Adrenal gland (tissue), 12 donors: ENCODE data around the gene TIMM8A. TPM values are rescaled to one million over a fixed set of nuclear protein-coding genes. Genes with fewer than 3 reads are reported as not detected.

Experiments
- DNase-seq, 7 donors: peaks; one replicate each; pipeline ENCODE4 v3.0.0-alpha.2; 2019 to 2020
- H3K27ac ChIP-seq, 5 donors: fragments of 200-600 bp; sonication (generic) in 4 of 5; 1 replicate in 3 of 5; 2 replicates in 2 of 5; pipeline versions ENCODE4 v1.5.1 to v1.8.0; 2016 to 2020; ENCODE audit warnings: mild to moderate bottlenecking in 1 of 5
- H3K27me3 ChIP-seq: fragments of 200-600 bp; 2 replicates; pipeline ENCODE4 v1.8.0; 2021
- H3K36me3 ChIP-seq, 2 donors: fragments of 200-600 bp; replicated peaks in 1 of 2; 1 replicate in 1 of 2; 2 replicates in 1 of 2; pipeline versions ENCODE4 v1.5.1 to v1.8.0; 2018 to 2022
- H3K4me1 ChIP-seq, 2 donors: fragments of 200-600 bp; replicated peaks in 1 of 2; 1 replicate in 1 of 2; 2 replicates in 1 of 2; pipeline versions ENCODE4 v1.5.1 to v1.8.0; 2018 to 2021
- H3K4me3 ChIP-seq, 4 donors: fragments of 200-600 bp; sonication (generic) in 3 of 4; one replicate each; pipeline ENCODE4 v1.5.1; 2016 to 2018
- H3K9me3 ChIP-seq, 3 donors: fragments of 200-600 bp; sonication (generic) in 1 of 3; replicated peaks in 1 of 3; 1 replicate in 2 of 3; 2 replicates in 1 of 3; pipeline versions ENCODE4 v1.5.1 to v1.8.0; 2016 to 2021
- CTCF ChIP-seq, 6 experiments: fragments of 450-650 bp in 4 of 6; fragments of 200-600 bp in 2 of 6; sonication (generic) in 1 of 6; IDR thresholded peaks; 1 replicate in 5 of 6; 2 replicates in 1 of 6; pipeline versions ENCODE4 v1.5.1 to v1.8.0; 2016 to 2021; ENCODE audit warnings: antibody characterized with exemption in 6 of 6, mild to moderate bottlenecking in 2 of 6, moderate library complexity in 1 of 6
- POLR2A ChIP-seq, 2 donors: fragments of 450-650 bp; IDR thresholded peaks; one replicate each; pipeline ENCODE4 v1.6.1; 2017; ENCODE audit warnings: antibody characterized with exemption in 2 of 2, mild to moderate bottlenecking in 2 of 2, moderate library complexity in 1 of 2
- WGBS, 4 donors: extraction: QIAGEN DNeasy Blood & Tissue Kit in 2 of 4; methylation state at CpG; one replicate each; pipeline versions ENCODE4 v1.1.5 to v1.1.7; 2013 to 2017; 5-methylcytosine and 5-hydroxymethylcytosine counted together
- intact Hi-C, 2 donors: fragments of 100-400 bp; cut with DNase I; formaldehyde crosslinking; loops; one replicate each; pipeline versions ENCODE4 v1.14.1 to v1.15.0; 2022 to 2023
- polyA plus RNA-seq, 3 donors: library from polyadenylated mRNA; stranded (reverse); fragments of 200-250 nt in 2 of 3; fragments of 350-450 nt in 1 of 3; fragmentation: Illumina TruSeq in 1 of 3; extraction: RNeasy Lipid Tissue Mini Kit (QIAGEN cat#74804) in 1 of 3; gene quantifications; one replicate each; pipeline ENCODE4 v1.2.3, GENCODE V29; 2013 to 2014
- total RNA-seq, 9 donors: library from RNA; depleted of rRNA in 4 of 9; stranded (reverse); fragments of >200 nt in 4 of 9; fragments of 120-200 nt in 1 of 9; fragmentation: NEBNext Ultra II Directional in 1 of 9; extraction: Animal tissue kit (Norgen Biotek cat#: 25700) in 1 of 9; gene quantifications; one replicate each; pipeline versions ENCODE4 v1.1.0 to v1.2.4, GENCODE V29; 2013 to 2023
- donor health status: healthy with polysubstance abuse.
- donor health status: Bipolar disorder and iron deficiency.
- donor health status: DM: yes; HTN: yes; CAD: no.
- donor health status: DM: no; HTN: no; CAD: no.
- donor health status: DM: no; HTN: no; CAD: no.
- donor health status: DM: yes; HTN: yes; CAD: no.

The TIMM8A gene
- total and polyA plus RNA-seq, 12 donors: 1.5 to 14.9 (median 6.8) TPM

DNA sequence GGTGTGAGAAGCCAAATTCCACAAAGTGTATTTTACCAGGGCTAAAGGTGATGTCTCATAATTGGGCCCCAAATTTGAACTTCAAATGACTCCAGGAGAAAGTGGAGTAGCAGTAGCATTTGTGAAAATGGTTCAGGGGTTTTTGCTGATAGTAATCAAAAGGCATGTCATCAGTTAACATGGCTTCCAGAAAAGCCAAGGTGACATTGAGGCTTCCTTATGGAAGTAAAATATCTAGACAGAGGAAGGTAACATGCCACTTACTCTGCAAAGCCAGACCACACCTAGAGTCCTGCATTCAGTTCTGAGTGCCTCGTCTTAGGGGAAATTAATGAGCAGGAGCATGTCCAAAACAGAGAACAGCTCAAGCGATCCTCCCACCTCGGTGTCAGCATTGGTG lies 40.1 kb upstream of the TIMM8A start:
- no peaks in the 10 kb centered on the region for H3K36me3 ChIP-seq
- DNase-seq: no peak
- H3K4me1 ChIP-seq: no peaks in the 10 kb centered on the region
- WGBS, 4 donors: 69 to 90% (median 81%) methylated on average over 1 to 3 of the region's 3 CpGs
- no peak overlapping the region for H3K4me3 ChIP-seq
- TF ChIP-seq POLR2A (IDR thresholded peaks at IDR 0.05) (no peak), CTCF (IDR thresholded peaks at IDR 0.05) (no peak)
- no peaks in the 10 kb centered on the region for H3K9me3 ChIP-seq
- intact Hi-C loops: no loop called here
- no peaks in the 10 kb centered on the region for H3K27me3 ChIP-seq
- no peak overlapping the region for H3K27ac ChIP-seq

DNA sequence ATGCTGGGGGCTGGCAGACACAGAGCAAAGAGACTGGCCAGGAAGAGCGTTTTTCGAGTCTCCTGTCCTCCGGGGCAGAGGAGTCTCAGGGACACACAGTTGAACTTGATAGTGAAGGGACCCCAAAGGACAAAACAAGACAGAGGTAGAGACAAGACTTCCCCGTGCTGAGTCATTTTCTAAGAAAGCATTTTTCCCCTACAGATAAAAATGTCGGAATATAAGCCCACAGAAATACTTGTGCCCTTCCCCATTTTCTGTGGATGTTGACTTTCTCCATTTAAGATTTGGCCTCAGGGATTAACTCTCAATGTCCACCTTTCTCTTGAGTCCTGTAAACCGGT lies 38.0 kb upstream of the TIMM8A start:
- WGBS, 4 donors: 58 to 92% (median 75%) methylated on average over 3 to 6 of the region's 6 CpGs
- no peaks in the 10 kb centered on the region for H3K4me1 ChIP-seq
- H3K4me3 ChIP-seq: no peak overlapping the region
- no peaks in the 10 kb centered on the region for H3K27me3 ChIP-seq
- no peak overlapping the region for H3K27ac ChIP-seq
- H3K36me3 ChIP-seq: no peaks in the 10 kb centered on the region
- no peak for TF ChIP-seq CTCF (IDR thresholded peaks at IDR 0.05)
- no peaks in the 10 kb centered on the region for H3K9me3 ChIP-seq
- DNase-seq: no peak
- intact Hi-C loops: no loop called here

DNA sequence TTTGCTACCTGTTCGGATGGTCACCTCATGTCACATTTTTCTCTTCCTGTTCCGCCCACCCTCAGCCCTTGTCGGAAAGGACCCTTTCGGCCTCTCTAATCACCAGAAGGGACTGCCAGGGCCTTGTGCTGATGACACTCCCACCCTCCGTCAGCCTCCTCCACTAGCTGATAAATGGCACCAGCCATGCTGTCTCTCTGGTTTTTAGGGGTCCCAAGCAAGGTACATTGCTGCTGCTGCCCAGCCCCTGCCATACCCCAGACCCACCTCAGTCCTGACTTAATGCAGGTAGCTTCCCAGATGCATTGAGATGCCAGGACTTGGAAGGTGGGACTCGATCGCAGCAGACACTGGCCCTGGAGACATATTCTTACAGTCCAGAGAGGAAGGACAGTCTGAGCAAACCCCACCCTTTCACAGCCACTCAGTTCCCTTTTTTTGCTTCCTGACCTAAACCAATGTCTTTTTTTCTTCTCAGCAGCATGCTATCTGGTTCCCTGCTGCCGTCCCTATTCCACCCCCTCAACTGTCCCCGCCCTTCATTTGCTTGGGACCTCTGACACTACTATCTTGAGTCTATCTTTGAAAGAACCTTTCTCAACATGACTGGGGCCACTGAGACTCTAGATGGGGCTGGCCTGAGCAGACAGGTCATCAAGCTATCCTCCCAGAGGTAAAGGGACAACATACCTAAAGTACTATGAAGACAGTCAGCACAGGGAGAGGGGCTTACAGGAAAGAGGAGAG lies 37.4 kb upstream of the TIMM8A start, which contains the start of gene BTK:
BTK (minus strand) TSS at position 397 of the 747 bp plus-strand sequence. CDS start 10,907 bp downstream, outside the sequence.
- TF ChIP-seq POLR2A (IDR thresholded peaks at IDR 0.05) (no peak), CTCF (IDR thresholded peaks at IDR 0.05) (no peak)
- DNase-seq: no peak
- H3K4me1 ChIP-seq: no peaks in the 10 kb centered on the region
- intact Hi-C loops: no loop called here
- H3K27me3 ChIP-seq: no peaks in the 10 kb centered on the region
- H3K27ac ChIP-seq: peak within 1 kb of the TSS in 1 of 5 donors; percentile 40
- 56 to 75% (median 67%) methylated on average over 7 to 9 of the region's 9 CpGs for WGBS, 4 donors
- H3K4me3 ChIP-seq: no peak within 1 kb of the TSS
- H3K36me3 ChIP-seq: no peaks in the 10 kb centered on the region
- no peaks in the 10 kb centered on the region for H3K9me3 ChIP-seq

GRCh38 chrX:101385026-101385684 lies 36.6 kb upstream of the TIMM8A start:
- H3K4me3 ChIP-seq: no peak overlapping the region
- no peak overlapping the region for H3K27ac ChIP-seq
- intact Hi-C loops: no loop called here
- no peaks in the 10 kb centered on the region for H3K27me3 ChIP-seq
- H3K9me3 ChIP-seq: no peaks in the 10 kb centered on the region
- TF ChIP-seq POLR2A (IDR thresholded peaks at IDR 0.05): no peak
- TF ChIP-seq CTCF (IDR thresholded peaks at IDR 0.05): no peak
- WGBS, 4 donors: 66 to 82% (median 75%) methylated on average over 7 of the region's 7 CpGs
- no peaks in the 10 kb centered on the region for H3K4me1 ChIP-seq
- no peaks in the 10 kb centered on the region for H3K36me3 ChIP-seq
- DNase-seq: no peak
